Suprapubic skin (tissue), 3 donors: ENCODE results near the gene DDHD1.

Source experiments
- CTCF ChIP-seq, 2 donors: fragments of 200-600 bp in 1 of 2; fragments of 450-650 bp in 1 of 2; sonication (generic) in 1 of 2; IDR thresholded peaks; one replicate each; pipeline ENCODE4 v1.5.1; 2016 to 2019; ENCODE audit warnings: antibody characterized with exemption in 2 of 2, mild to moderate bottlenecking in 1 of 2, moderate library complexity in 1 of 2
- POLR2A ChIP-seq, 2 donors: fragments of 450-650 bp; IDR thresholded peaks; one replicate each; pipeline ENCODE4 v1.6.1; 2017; ENCODE audit warnings: antibody characterized with exemption in 2 of 2, mild to moderate bottlenecking in 2 of 2, moderate library complexity in 2 of 2

GRCh38 chr14:53152887-53153701, at the start of gene DDHD1:
- TF ChIP-seq CTCF (IDR thresholded peaks at IDR 0.05) (no peak), POLR2A (IDR thresholded peaks at IDR 0.05) (peak in 1 of 2 donors; percentile 30)
